ENCODE measurements around the gene AFF2. TPM values are rescaled to one million over a fixed set of nuclear protein-coding genes. Genes with fewer than 3 reads are reported as not detected.

The AFF2 gene
- total and polyA plus RNA-seq, 11 donors = under 0.01 to 0.83 (median 0.07) TPM

DNA sequence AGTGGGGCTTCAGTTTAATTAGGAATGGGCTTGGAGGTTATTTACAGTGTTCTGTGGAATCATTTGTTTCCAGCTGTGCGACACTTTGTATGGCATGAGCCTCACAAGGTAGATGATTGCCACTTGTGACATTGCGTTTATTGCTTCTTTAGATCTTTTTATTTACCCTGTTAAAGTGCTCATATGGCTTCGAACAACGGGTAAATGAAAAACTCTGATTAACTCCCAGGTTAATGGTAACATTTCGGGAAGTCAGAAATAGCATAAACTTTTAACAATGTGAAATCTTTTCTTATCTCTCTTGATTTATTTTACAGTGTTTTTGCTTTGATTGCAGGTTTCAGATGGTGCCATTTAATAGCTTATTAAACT, 510.4 kb downstream of the AFF2 start:
- TF ChIP-seq POLR2A (IDR thresholded peaks at IDR 0.05) = no peak
- no peak for TF ChIP-seq CTCF (IDR thresholded peaks at IDR 0.05)
- DNase-seq (no peak), ATAC-seq (no peak)
- Histone ChIP-seq H3K4me3 (no peak overlapping the region), H3K36me3 (no peaks in the 10 kb centered on the region), H3K4me1 (no peaks in the 10 kb centered on the region), H3K27ac (no peak overlapping the region), H3K27me3 (no peaks in the 10 kb centered on the region), H3K9me3 (no peaks in the 10 kb centered on the region)
- WGBS, 4 donors = 73 to 88% (median 86%) methylated on average over 5 of the region's 5 CpGs
- intact Hi-C loops (cut with DNase I) = no loop called here

- no peak for TF ChIP-seq CTCF (IDR thresholded peaks at IDR 0.05)
- TF ChIP-seq POLR2A (IDR thresholded peaks at IDR 0.05) = no peak
- Histone ChIP-seq H3K36me3 (no peaks in the 10 kb centered on the region), H3K9me3 (no peaks in the 10 kb centered on the region), H3K27me3 (no peaks in the 10 kb centered on the region), H3K4me3 (no peak overlapping the region), H3K4me1 (no peaks in the 10 kb centered on the region), H3K27ac (no peak overlapping the region)
- no peak for DNase-seq
- ATAC-seq = no peak
- intact Hi-C loops (cut with DNase I) = no loop called here
- WGBS, 4 donors = 80 to 88% (median 81%) methylated on average over 2 of the region's 2 CpGs
Measured at GRCh38 chrX:149013081-149013480, 512.7 kb downstream of the AFF2 start.

DNA sequence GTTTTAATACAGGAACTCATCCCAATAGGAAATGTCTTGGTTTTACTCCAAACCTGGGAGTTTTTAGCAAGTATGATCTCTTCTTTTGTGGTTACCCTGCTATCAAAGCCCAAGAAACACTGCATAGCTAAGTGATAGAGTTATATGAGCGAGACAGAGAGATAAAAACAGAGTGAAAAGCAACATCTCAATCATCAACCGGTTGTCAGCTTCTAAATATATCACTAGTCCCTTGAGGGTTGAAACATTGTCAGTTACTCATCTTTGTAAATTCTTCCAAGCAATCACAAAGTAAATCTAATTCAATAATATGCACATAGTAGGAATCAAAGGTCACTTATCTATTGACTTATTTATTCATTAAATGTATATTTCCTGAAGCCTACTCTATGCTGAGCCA, 520.7 kb downstream of the AFF2 start:
- DNase-seq (no peak), ATAC-seq (no peak)
- Histone ChIP-seq H3K27me3 (no peaks in the 10 kb centered on the region), H3K4me3 (no peak overlapping the region), H3K4me1 (no peaks in the 10 kb centered on the region), H3K9me3 (peaks cover 0 to 32% (median 4%) of the 10 kb centered on the region in 12 donors), H3K36me3 (no peaks in the 10 kb centered on the region), H3K27ac (no peak overlapping the region)
- intact Hi-C loops (cut with DNase I) = no loop called here
- TF ChIP-seq POLR2A (IDR thresholded peaks at IDR 0.05) (no peak), CTCF (IDR thresholded peaks at IDR 0.05) (no peak)
- WGBS, 4 donors = 18 to 45% (median 31%) methylated on average over 2 of the region's 2 CpGs

DNA sequence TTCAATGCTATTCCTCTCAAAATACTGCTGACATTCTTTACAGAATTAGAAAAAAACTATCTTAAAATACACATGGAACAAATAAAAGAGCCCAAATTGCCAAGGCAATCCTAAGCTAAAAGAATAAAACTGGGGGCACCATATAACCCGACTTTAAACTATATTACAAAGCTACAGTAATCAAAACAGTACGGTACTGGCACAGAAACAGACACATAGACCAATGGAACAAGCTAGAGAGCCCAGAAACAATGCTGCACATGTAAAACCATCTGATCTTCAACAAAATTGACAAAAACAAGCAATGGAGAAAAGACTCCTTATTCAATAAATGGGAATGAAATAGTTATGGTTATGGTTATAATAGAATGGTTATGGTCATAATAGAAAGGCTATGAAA, 522.1 kb downstream of the AFF2 start:
- Histone ChIP-seq H3K4me1 (no peaks in the 10 kb centered on the region), H3K36me3 (no peaks in the 10 kb centered on the region), H3K27me3 (no peaks in the 10 kb centered on the region), H3K27ac (no peak overlapping the region), H3K4me3 (no peak overlapping the region), H3K9me3 (peaks cover 0 to 32% (median 4%) of the 10 kb centered on the region in 12 donors)
- DNase-seq = no peak
- TF ChIP-seq POLR2A (IDR thresholded peaks at IDR 0.05) (no peak), CTCF (IDR thresholded peaks at IDR 0.05) (no peak)
- intact Hi-C loops (cut with DNase I) = no loop called here
- 60 to 73% (median 63%) methylated on average over 2 of the region's 2 CpGs for WGBS, 4 donors
- ATAC-seq = no peak
